ENCODE data around the gene TCTN3. TPM values are rescaled to one million over a fixed set of nuclear protein-coding genes. Genes with fewer than 3 reads are reported as not detected.
"Not testable (repeated sequence)": the region's sequence is repeated elsewhere in the genome, so short reads cannot be mapped to it uniquely, and the experiment has no call there.

Gene TCTN3, protein sequence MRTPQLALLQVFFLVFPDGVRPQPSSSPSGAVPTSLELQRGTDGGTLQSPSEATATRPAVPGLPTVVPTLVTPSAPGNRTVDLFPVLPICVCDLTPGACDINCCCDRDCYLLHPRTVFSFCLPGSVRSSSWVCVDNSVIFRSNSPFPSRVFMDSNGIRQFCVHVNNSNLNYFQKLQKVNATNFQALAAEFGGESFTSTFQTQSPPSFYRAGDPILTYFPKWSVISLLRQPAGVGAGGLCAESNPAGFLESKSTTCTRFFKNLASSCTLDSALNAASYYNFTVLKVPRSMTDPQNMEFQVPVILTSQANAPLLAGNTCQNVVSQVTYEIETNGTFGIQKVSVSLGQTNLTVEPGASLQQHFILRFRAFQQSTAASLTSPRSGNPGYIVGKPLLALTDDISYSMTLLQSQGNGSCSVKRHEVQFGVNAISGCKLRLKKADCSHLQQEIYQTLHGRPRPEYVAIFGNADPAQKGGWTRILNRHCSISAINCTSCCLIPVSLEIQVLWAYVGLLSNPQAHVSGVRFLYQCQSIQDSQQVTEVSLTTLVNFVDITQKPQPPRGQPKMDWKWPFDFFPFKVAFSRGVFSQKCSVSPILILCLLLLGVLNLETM
- 18.9 TPM for total RNA-seq

DNA sequence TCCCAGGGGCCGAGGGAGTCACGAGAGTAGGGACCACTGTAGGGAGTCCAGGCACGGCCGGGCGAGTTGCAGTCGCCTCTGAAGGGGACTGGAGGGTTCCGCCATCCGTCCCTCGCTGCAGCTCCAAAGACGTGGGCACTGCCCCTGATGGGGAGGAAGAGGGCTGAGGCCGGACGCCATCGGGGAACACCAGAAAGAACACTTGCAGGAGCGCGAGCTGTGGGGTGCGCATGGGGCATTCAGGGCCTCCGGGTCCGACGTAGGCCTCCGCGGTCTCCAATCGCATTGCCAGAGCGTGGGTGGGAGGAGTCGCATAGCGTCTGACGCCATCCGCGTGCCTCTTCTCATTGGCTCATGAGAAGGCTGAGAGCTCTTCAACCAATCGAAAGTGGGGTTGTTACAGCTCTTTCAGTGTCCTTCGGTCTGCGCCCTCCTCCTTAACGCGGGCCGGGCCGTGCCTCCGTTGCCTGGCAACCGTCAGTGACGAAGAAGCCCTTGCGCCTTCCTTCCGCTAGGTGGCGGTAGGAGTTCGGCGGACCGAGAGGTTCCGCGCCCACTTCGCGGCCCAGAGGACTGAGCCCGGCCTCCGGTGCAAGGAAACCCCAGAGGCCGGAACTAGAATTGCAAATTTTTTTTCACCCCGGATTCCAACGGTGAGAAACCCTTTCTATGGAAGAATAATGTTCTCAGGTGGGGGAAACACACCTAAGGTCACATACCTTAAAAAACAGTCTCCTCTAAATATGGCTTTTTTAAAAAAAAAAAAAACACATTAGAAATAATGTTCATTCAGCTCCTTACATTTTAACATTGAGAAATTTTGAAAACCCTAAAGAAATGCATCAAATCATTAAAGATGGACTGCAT lies at the start of gene TCTN3:
TSS of gene TCTN3 (minus strand) at position 260 of the 867 bp plus-strand sequence. CDS start at position 232, 28 bp downstream.
- DNase-seq (ENCODE audit: low read depth in 2 of 3, low spot score in 2 of 3): peak; percentile 99 to 100 (median 99)

DNA sequence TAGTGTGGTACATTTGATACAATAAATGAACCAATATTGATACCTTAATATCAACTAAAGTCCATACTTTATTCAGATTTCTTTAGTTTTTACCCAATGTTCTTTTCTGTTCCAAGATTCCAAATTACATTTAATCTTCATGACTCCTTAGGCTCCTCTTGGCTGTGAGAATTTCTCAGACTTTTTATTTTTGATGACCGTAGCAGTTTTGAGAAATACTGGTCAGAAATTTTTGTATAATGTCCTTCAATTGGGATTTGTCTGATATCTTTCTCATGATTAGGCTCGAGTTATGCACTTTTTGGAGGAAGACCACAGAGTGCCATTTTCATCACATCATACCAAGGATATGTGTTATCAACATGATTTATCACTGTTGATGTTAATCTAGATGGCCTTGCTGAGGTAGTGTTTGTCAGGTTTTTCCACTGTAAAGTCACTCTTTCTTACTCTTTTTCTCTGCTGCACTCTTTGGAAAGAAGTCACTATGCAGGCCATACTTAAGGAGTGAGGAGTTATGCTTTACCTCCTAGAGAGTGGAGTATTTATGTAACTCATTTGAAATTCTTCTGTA lies 49.3 kb upstream of the TCTN3 start:
- no peak for DNase-seq (ENCODE audit: low read depth in 2 of 3, low spot score in 2 of 3)

DNA sequence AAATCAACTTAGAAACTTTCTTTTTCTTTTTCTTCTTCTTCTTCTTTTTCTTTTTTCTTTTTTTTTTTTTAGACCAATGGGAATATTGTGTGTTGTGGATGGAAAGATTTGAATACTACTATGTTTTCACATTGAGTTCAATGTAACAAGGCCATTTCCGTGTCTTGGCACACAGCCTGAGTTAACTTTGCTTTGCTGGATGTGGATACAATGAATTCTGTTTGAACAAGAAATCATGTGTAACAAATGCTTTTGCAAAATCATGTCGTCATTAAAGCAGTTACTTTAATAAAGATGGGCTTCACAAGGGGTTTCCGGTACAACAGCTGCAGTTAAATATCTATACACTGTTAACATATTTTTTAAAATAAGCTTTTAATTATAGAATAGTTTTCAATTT lies 48.8 kb upstream of the TCTN3 start:
- no peak for DNase-seq (ENCODE audit: low read depth in 2 of 3, low spot score in 2 of 3)

DNA sequence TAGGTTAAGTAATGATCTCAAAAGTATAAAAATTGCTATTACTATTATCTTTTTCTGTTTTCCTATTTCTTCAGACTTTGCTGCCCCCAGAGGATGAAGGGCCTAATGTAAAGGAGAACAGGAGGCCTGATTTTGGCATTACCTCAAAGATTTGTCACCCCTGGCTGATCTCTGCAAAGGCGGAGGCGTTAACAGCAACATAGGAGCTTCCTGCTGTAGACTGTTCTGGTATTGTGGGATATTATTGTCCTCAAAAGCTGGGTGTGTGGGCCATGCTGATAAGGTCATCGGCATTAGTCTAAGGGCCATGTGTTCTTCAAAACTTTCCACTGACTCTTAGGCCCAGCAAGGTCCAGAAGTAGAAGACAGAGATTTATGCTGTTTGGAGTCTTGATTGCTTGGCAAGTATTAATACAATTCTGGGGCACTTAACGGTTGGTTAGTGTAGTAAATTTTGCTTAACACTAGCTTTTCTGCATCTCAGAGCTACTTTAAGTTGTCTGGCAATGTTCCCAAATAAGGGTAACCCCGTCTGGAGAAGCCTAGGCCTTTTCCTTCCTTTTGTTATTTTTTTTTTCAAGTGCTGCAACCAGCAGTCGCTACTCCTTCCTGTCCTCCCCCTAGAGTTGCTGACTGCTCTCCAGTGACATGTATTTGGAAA lies 48.2 kb upstream of the TCTN3 start:
- peak in 2 of 3 donors; percentile 47 to 69 for DNase-seq (ENCODE audit: low read depth in 2 of 3, low spot score in 2 of 3)

DNA sequence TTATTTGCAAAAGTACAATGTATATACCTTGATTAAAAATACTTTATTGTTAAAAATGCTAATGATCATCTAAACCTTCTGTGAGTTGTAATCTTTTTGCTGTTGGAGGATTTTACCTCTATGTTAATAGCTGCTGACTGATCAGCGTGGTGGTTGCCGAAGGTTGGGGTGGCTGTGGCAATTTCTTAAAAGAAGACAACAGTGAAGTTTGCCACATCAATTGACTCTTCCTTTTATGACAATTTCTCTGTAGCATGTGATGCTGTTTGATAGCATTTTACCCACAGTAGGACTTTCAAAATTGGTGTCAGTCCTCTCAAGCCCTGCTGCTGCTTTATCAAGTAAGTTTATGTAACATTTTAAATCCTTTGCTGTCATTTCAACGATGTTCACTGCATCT lies 45.3 kb upstream of the TCTN3 start:
- DNase-seq (ENCODE audit: low read depth in 2 of 3, low spot score in 2 of 3): no peak

DNA sequence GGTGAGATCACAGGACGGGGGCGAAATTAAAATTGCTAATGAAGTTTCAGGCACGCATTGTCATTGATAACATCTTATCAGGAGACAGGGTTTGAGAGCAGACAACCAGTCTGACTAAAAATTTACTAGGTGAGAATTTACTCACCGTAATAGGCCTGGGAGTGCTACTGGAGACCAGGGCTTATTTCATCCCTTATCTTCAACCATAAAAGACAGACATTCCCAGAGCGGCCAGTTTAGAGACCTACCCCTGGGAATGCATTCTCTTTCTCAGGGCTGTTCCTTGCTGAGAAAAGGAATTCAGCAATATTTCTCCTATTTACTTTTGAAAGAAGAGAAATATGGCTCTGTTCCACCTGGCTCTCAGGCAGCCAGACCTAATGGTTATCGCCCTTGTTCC lies 39.2 kb upstream of the TCTN3 start:
- not testable (repeated sequence) for DNase-seq (ENCODE audit: low read depth in 2 of 3, low spot score in 2 of 3)

DNA sequence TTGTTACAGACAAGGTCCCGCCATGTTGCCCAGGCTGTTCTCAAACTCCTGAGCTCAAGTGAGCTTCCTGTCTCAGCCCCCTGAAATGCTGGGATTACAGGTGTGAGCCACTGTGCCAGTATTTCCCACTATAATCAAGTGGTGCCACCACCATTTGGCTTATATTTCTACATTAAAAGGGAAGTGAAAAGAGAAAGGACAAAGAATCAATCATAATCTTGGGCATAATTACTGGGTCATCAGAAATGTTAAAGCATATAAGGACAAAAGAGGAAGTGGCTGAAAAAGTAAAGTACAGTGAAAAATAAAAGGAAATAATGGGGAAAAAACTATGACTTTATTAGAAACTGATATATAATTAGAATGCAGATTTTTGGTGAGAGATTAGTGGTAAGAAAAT lies 36.5 kb upstream of the TCTN3 start:
- DNase-seq (ENCODE audit: low read depth in 2 of 3, low spot score in 2 of 3): peak in 1 of 3 donors; percentile 24

DNA sequence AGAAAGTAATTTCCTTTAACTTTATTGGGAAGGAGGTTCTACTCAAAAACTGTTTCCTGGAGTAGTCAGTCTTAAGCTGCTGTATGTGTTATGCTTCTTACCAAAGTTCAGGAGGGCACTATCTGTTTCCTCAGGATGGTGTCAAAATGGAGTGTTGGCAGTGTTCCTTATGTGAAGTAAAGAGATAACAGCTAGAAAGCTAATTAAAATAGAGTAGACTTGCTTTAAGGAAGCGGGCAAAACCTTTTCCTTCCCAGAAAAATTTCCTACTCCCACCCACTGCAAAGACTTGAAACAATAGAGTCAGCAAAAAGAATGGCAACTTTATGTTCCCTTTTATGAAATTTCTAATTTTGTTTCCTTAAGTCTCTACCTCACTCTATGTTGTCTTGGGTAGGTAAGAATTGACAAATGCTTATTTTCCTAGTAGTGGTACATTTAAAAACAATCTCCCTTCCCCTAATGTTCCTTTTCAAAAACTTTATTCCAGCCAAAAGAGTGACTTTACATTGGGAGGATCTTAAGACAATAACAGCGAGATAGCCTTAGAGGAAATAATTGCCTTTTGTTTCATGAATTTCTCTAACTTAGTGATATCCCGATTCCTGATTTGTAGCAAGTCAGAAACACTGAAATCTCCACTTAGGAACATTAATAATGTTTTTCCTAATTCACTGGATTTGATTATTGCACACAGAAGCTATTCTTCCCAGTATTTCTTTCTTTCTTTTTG lies 35.8 kb upstream of the TCTN3 start:
- DNase-seq (ENCODE audit: low read depth in 2 of 3, low spot score in 2 of 3): no peak

DNA sequence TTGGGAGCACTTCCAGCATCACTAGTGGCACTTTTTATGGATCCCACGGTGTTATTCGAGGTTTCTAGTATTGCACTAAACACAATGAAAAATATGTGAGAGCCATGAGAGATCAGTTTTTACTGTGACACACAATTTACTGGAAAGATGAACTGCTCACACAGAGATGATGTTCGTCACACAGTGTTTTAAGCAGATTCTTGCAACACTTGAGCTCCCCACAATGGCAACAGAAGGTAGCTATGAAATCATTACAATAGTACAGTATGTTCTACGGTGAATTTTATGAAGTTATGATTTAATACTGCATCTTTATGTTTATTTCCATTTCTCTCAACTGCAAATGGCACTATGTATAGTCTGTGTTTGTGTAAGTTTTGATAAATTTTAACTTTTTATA lies 34.8 kb upstream of the TCTN3 start:
- DNase-seq (ENCODE audit: low read depth in 2 of 3, low spot score in 2 of 3): no peak

DNA sequence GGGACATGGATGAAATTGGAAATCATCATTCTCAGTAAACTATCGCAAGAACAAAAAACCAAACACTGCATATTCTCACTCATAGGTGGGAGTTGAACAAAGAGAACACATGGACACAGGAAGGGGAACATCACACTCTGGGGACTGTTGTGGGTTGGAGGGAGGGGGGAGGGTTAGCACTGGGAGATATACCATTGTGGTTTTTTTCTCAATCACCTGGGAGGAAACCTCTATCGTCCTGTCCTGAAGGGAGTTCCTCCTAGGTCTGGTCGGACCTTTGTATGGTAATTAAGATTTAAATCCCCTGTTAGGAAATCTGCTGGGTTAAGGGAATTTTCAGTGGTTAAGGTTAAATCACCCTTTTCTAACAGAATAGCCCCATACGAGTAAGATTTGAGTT lies 28.8 kb upstream of the TCTN3 start:
- DNase-seq (ENCODE audit: low read depth in 2 of 3, low spot score in 2 of 3): not testable (repeated sequence)

DNA sequence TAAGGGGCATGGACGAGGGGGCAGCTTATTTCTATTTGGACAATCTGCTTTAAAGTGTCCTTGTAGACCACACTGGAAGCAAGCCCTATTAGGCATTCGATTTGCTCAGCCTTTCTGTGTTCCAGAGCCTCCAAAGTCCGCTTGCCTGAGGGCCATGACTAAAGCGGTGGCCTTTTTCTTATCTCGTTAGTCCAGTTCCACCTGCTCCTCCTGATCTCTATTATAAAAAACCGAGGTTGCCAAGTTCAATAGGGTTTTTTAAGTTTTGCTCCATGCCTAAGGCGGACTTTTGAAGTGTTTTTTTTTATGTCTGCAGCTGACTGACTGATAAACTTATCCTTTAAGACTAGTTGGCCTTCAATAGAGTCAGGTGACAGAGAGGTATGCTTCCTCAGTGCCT lies 27.0 kb upstream of the TCTN3 start:
- DNase-seq (ENCODE audit: low read depth in 2 of 3, low spot score in 2 of 3): not testable (repeated sequence)

DNA sequence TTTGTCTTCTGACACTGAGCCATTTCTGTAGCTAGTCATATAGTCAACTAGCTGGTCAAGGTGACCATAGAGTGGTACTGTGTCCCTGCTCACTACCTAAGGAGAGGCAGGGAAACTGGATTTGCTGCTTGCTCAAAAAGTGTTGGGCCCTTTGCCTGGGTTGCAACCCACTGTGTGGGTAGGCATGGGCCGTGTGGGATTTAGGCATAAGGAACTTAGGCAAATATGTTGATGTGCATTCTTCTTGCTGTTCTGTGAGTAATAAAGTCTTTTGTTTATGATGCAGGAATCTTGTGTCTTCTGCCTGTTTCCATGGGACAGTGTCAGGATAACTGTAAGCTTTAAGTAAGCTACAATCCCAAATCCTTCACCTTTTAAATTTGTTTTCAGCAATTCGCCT lies 23.1 kb upstream of the TCTN3 start:
- DNase-seq (ENCODE audit: low read depth in 2 of 3, low spot score in 2 of 3): no peak

DNA sequence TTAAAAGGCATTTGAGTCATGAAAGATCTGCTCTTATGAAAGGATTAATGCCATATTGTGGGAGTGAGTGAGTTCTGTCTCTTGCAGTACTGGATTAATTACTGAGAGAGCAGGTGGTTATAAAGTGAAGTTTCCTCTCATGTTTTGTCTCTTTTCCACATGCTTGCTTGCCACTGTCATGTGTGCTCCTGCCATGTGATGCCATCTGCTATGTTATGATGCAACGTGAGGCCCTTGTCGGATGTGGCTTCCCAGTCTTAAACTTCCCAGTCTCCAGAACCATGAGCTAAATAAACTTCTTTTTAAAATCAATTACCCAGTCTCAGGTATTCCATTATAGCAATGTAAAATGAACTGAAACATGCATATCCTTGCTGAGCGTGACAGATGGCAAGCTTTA lies 22.7 kb upstream of the TCTN3 start:
- DNase-seq (ENCODE audit: low read depth in 2 of 3, low spot score in 2 of 3): no peak

DNA sequence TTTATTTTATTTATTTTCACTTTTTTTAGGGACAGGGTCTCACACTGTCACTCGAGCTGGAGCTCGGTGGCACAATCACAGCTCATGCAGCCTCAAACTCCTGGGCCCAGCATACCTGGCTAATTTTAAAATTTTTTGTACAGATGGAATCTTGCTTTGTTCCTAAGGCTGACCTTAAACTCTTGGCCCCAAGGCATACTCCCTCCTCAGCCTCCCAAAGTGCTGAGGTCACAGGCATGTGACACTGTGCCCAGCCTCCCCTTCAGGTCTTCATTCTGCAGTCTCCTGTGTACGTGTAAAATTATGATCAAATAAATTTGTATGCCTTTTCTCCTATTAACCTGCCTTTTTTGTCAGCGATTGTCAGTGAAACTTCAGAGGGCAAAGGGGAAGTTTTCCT lies 17.8 kb upstream of the TCTN3 start:
- DNase-seq (ENCODE audit: low read depth in 2 of 3, low spot score in 2 of 3): no peak

DNA sequence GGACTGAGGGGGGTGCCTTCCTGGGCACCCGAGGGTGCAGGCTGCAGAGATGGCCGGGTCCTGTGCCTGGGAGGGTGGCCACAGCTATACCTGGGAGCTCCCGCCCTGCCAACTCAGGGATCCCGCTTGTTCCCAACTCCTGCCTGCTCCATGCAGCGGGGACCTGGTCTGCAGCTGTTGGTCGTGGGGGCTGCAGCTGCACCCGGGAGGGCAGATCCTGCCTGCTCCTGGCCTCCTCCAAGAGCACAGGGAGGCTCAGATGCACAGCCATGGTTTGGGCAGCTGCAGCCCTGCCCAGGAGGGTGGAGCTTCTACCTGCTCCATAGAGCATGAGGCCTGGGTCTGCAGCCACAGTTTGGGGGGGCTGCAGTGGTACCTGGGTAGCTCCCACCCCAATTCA lies 13.3 kb upstream of the TCTN3 start:
- DNase-seq (ENCODE audit: low read depth in 2 of 3, low spot score in 2 of 3): no peak

DNA sequence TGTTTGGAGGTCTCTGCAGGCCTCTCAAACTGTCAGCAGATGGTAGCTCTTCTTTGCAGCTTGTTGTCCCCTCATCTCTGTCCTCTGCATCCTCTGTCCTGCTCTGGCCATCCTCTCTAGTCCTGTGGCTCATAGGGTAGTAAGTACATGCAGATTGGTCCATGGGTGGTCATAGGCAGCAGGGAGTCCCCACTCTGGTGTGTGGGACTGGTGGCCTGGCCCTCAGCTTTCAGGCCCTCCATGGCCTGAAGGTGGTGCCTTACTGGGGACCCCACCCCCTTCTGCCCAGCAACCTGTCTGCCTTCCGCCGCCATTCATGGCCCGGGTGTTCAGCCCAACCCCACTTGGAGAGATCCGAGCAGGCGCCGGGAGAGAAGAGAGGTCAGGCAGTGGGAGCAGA lies 12.8 kb upstream of the TCTN3 start:
- no peak for DNase-seq (ENCODE audit: low read depth in 2 of 3, low spot score in 2 of 3)

DNA sequence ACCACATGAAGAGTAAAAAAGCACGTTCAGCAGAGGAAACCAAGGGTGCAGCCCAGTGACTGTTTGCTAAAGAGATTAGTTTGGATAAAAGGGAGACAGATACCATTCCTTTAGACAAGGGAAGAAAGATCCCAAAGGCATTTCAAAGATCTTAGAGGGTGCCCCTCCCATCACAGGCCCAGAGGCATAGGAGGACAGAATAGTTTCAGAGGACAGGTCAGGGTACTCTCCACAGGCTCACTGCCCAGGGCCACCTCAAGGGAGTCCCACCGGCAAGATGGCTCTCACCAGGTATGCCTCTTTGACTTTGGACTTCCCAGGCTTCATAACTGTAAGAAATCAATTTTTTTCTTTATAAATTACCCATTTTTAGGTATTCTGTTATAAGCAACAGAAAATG lies 4.7 kb upstream of the TCTN3 start:
- DNase-seq (ENCODE audit: low read depth in 2 of 3, low spot score in 2 of 3): no peak

DNA sequence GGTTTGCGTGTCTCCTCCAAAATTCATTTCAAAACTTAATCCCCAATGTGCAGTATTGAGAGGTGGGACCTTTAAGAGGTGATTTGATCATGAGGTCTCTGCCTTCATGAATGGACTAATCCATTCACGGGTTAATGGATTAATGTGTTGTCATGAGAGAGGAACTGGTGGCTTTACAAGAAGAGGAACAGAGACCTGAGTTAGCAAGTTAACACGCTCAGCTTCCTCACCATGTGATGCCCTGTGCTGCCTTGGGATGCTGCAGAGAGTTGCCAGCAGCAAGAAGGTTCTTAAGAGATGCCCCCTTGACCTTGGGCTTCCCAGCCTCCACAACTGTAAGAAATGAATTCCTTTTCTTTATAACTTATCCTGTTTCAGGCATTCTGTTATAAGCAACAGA lies 3.7 kb upstream of the TCTN3 start:
- peak in 2 of 3 donors; percentile 2 to 5 for DNase-seq (ENCODE audit: low read depth in 2 of 3, low spot score in 2 of 3)

DNA sequence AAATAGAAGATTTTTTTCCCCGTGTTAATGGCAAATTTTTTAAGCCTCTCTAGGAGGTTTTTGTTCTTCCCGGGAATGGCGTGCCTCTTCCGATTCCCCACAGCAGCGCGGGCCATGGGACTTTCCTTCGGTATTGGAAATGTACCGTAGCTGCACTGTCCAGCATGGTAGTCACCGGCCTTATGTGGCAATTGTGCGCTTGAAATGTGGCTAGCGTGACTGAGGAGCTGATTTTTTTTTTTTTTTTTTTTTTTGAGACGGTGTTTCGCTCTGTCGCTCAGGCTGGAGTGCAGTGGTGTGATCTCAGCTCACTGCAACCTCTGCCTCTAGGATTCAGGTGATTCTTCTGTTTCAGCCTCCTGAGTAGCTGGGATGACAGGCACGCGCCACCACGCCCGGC lies 938 bp upstream of the TCTN3 start:
- no peak for DNase-seq (ENCODE audit: low read depth in 2 of 3, low spot score in 2 of 3)

All from hematopoietic multipotent progenitor cell (in vitro differentiated cells).